GM12875 (cell line): ENCODE measurements around the gene IL17F.
A peak's percentile ranks its signal among the peaks of the same experiment; 100 is the strongest.

ENCODE experiments used
- H3K4me3 ChIP-seq: one replicate; pipeline ENCODE4 v1.5.1; 2011; ENCODE audit warnings: low read depth, low read length, control low read depth
- TF ChIP-seq, protein P1 (sequence below): IDR thresholded peaks from 2 replicates; pipeline ENCODE4 v1.5.1; 2011; ENCODE audit warnings: low read depth, mild to moderate bottlenecking, control low read depth, inconsistent platforms, low read length, moderate library complexity, borderline replicate concordance; ENCODE audit not compliant: insufficient read depth

IL17F gene

DNA sequence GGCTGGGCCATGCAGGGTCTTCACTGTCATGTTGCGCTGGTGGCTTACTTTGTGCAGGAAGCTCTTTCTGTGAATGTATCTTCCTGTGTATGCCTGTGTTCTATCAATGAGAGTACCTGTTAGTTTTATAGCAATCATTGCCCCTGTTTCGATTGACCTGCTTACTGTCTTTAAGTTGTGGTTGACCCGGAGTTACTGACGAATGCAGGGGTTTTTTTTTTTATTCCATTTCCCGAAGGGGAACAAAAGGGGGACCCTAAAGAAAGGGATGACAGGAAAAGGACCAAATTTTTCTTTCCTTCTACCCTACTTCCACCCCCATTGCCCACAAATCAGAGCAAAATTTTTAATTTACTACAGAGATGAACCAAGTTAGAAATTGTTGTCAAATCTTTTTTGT, at the start of gene IL17F:
Gene IL17F, minus strand, starts transcription at position 101 of the 400 bp plus-strand sequence. Its CDS starts 71 bp downstream, at position 30.
- TF ChIP-seq, protein P1, sequence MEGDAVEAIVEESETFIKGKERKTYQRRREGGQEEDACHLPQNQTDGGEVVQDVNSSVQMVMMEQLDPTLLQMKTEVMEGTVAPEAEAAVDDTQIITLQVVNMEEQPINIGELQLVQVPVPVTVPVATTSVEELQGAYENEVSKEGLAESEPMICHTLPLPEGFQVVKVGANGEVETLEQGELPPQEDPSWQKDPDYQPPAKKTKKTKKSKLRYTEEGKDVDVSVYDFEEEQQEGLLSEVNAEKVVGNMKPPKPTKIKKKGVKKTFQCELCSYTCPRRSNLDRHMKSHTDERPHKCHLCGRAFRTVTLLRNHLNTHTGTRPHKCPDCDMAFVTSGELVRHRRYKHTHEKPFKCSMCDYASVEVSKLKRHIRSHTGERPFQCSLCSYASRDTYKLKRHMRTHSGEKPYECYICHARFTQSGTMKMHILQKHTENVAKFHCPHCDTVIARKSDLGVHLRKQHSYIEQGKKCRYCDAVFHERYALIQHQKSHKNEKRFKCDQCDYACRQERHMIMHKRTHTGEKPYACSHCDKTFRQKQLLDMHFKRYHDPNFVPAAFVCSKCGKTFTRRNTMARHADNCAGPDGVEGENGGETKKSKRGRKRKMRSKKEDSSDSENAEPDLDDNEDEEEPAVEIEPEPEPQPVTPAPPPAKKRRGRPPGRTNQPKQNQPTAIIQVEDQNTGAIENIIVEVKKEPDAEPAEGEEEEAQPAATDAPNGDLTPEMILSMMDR = no peak
- H3K4me3 ChIP-seq = no peak within 1 kb of the TSS

DNA sequence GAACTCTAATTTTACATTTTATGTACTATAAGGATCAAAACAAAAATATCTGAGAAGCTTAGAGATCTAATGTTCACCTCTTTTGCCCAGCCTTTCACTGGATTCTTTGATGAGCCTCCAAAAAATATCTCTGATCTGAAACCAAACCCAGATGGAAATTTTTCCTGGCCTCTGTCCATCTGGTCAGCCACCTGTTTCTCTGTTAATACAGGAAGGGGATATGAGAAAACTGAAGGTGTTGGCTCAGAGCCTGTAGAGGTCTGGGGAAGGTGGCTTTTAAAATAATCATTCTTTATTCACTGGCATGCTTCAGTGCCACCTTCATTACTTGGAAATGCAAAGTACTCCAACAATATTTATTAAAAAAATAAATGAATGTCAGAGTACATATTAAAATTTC, 48.8 kb upstream of the IL17F start:
- TF ChIP-seq, protein P1 = no peak
- H3K4me3 ChIP-seq = no peak overlapping the region

- H3K4me3 ChIP-seq = no peak overlapping the region
- TF ChIP-seq, protein P1 = no peak
Measured at GRCh38 chr6:52288841-52289240, 44.5 kb upstream of the IL17F start.

DNA sequence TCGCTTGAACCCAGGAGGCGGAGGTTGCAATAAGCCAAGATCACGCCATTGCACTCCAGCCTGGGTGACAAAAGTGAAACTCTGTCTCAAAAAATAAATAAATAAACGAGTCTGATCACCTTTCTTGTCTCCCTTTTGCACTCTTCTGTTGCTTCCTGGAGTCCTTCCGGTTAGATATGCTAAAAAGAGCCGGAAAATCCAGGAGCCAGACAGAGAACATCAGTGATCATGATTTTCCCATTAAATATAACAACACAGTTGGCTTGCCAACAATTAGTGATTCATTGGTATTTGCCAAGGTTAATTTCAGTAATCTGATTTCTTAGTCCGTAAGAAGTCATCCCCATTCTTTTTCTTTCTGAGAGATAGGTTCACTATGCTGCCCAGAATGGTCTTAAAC, 43.9 kb upstream of the IL17F start:
- TF ChIP-seq, protein P1 = no peak

DNA sequence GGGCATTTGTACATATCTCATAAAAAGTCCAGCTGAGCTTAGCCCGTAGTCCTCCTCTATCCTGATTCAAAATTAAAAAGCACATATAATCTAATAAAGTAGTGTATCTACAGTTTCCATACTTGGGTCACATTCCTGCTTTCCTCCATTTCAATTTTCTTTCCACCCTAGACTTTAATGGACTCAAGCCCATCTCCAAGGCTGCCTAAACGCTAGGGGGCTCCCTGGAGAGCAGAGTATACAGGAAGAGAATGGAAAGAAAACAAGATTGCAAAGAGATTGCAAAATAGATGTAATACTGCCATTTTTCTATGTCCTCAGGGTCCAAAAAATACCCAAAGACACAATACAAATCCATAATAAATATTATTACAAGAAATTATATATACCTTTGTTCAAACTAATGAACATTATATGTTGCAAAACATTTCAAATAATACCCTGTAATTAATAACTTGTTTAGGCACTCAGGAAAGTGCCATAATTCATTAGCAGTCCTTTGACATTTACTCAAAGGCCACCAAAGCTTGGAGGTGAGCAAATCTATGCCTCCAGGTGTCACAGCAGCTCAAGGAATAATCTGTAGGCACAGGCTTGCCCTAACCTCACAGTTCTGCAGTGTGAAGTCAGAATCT, 42.6 kb upstream of the IL17F start:
- no peak overlapping the region for H3K4me3 ChIP-seq

More for the DNA sequence above, 43.9 kb upstream of the IL17F start:
- no peak overlapping the region for H3K4me3 ChIP-seq

GRCh38 chr6:52285177-52286068, 41.1 kb upstream of the IL17F start:
- TF ChIP-seq, protein P1 = no peak
- H3K4me3 ChIP-seq = peak overlapping the region; percentile 8

More for the DNA sequence above, 42.6 kb upstream of the IL17F start:
- TF ChIP-seq, protein P1 = peak; percentile 60; the same call in 1 of the 2 replicates
